ENCODE measurements around the gene C12orf50.

DNA sequence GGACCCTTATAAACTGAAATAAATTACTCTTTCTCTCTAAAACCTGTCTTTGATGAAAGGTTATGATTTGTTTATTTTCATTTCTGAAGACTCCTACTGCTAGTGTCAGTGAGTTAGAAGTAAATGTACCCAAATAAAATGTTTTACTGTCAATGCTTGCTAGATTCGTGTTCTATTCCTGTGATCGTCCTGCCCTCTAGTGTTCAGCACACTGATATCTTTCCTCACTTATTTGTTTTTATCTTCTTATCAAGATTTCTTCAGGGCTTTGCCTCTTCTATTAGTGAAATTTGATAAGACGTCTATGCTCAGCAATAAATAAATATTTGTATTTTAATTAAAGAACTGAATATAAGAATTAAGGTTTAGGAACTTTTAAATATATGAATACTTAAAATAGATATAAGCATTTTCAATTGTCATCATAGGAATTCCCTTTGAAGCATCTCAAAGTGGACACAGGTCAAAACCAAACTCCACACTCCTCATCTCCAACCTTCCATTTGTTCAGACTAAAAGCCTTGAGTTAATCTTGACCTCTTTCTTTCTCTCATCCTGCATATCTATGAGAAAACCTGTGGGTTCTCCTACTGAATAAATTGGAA, 75.8 kb downstream of the C12orf50 start:
- TF ChIP-seq EP300 (IDR thresholded peaks at IDR 0.05) (no peak), POLR2A (IDR thresholded peaks at IDR 0.05) (no peak), POLR2AphosphoS5 (IDR thresholded peaks at IDR 0.05) (no peak)

Measured in gastroesophageal sphincter (tissue), 2 donors.